AG08396 (cell line): ENCODE results near the gene ANKRD28.
"Not testable (repeated sequence)": the region's sequence is repeated elsewhere in the genome, so short reads cannot be mapped to it uniquely, and the experiment has no call there.

Source experiments
- DNase-seq: peaks from one replicate; pipeline ENCODE4 v3.0.0; 2012; ENCODE audit warnings: low spot score, mixed read lengths

Gene ANKRD28

GRCh38 chr3:15771444-15771843 is 26.3 kb downstream of the ANKRD28 start:
- DNase-seq, result no peak

GRCh38 chr3:15769256-15769915 is 28.4 kb downstream of the ANKRD28 start:
- DNase-seq, result no peak

- peak; percentile 73 for DNase-seq
These were observed 29.1 kb downstream of the ANKRD28 start for GRCh38 chr3:15768421-15769255.

GRCh38 chr3:15766406-15766805 is 31.4 kb downstream of the ANKRD28 start:
- DNase-seq, result no peak

- DNase-seq, result no peak
These were observed 39.5 kb downstream of the ANKRD28 start for GRCh38 chr3:15758295-15758694.

- DNase-seq, result no peak
These were observed 40.0 kb downstream of the ANKRD28 start for GRCh38 chr3:15757824-15758223.

GRCh38 chr3:15756505-15756904 is 41.3 kb downstream of the ANKRD28 start:
- no peak for DNase-seq

- no peak for DNase-seq
These were observed 42.0 kb downstream of the ANKRD28 start for GRCh38 chr3:15755780-15756179.

GRCh38 chr3:15755181-15755580 is 42.6 kb downstream of the ANKRD28 start:
- no peak for DNase-seq

- DNase-seq, result no peak
These were observed 43.7 kb downstream of the ANKRD28 start for GRCh38 chr3:15754047-15754446.

- no peak for DNase-seq
These were observed 44.6 kb downstream of the ANKRD28 start for GRCh38 chr3:15753056-15753710.

GRCh38 chr3:15750879-15751278 is 46.9 kb downstream of the ANKRD28 start:
- DNase-seq, result no peak

GRCh38 chr3:15750143-15750542 is 47.6 kb downstream of the ANKRD28 start:
- peak; percentile 19 for DNase-seq

GRCh38 chr3:15745896-15746295 is 51.9 kb downstream of the ANKRD28 start:
- not testable (repeated sequence) for DNase-seq

- DNase-seq, result no peak
These were observed 53.6 kb downstream of the ANKRD28 start for GRCh38 chr3:15744176-15744575.

- no peak for DNase-seq
These were observed 54.2 kb downstream of the ANKRD28 start for GRCh38 chr3:15743587-15744009.

GRCh38 chr3:15742236-15742635 is 55.5 kb downstream of the ANKRD28 start:
- not testable (repeated sequence) for DNase-seq

GRCh38 chr3:15738616-15739005 is 59.2 kb downstream of the ANKRD28 start:
- not testable (repeated sequence) for DNase-seq

- DNase-seq, result no peak
These were observed 66.8 kb downstream of the ANKRD28 start for GRCh38 chr3:15731024-15731423.

- no peak for DNase-seq
These were observed 69.0 kb downstream of the ANKRD28 start for GRCh38 chr3:15728766-15729165.

- DNase-seq, result no peak
These were observed 70.9 kb downstream of the ANKRD28 start for GRCh38 chr3:15726881-15727280.

- DNase-seq, result no peak
These were observed 71.7 kb downstream of the ANKRD28 start for GRCh38 chr3:15726043-15726442.

- DNase-seq, result no peak
These were observed 73.3 kb downstream of the ANKRD28 start for GRCh38 chr3:15724446-15724845.
